Stimulated activated CD4-positive, alpha-beta T cell treated with anti-CD3 and anti-CD28 coated beads, TNF-alpha, amount 100 ng/mL, for 1 hour (primary cell): ENCODE results near the gene CTXN1.
"Not testable (repeated sequence)": the region's sequence is repeated elsewhere in the genome, so short reads cannot be mapped to it uniquely, and the experiment has no call there.

ENCODE experiments used
- DNase-seq, 3 donors: peaks; one replicate each; pipeline ENCODE4 v3.0.0-alpha.2; 2020; ENCODE audit warnings: low read depth in 3 of 3, low spot score in 1 of 3

CTXN1 gene

GRCh38 chr19:7902796-7903243 is 23.1 kb downstream of the CTXN1 start:
- no peak for DNase-seq

- DNase-seq: no peak
Measured at GRCh38 chr19:7901337-7901736, 24.6 kb downstream of the CTXN1 start.

GRCh38 chr19:7900931-7901330 is 25.0 kb downstream of the CTXN1 start:
- no peak for DNase-seq

GRCh38 chr19:7900401-7900870 is 25.5 kb downstream of the CTXN1 start:
- no peak for DNase-seq

- DNase-seq: no peak
Measured at GRCh38 chr19:7899751-7900378, 26.1 kb downstream of the CTXN1 start.

- no peak for DNase-seq
Measured at GRCh38 chr19:7898967-7899366, 27.0 kb downstream of the CTXN1 start.

- no peak for DNase-seq
Measured at GRCh38 chr19:7897292-7897691, 28.6 kb downstream of the CTXN1 start.

GRCh38 chr19:7895565-7895964 is 30.4 kb downstream of the CTXN1 start:
- no peak for DNase-seq

GRCh38 chr19:7894612-7895309 is 31.2 kb downstream of the CTXN1 start:
- DNase-seq: no peak

- DNase-seq: not testable (repeated sequence)
Measured at GRCh38 chr19:7893362-7894101, 32.4 kb downstream of the CTXN1 start.

GRCh38 chr19:7888826-7889217 is 37.1 kb downstream of the CTXN1 start:
- DNase-seq: no peak

GRCh38 chr19:7888145-7888825 is 37.6 kb downstream of the CTXN1 start, which contains the start of gene LRRC8E:
LRRC8E (plus strand) TSS chr19:7888510; CDS start chr19:7895604, 7,094 bp downstream.
- DNase-seq: no peak

- DNase-seq: no peak
Measured at GRCh38 chr19:7887408-7888144, 38.4 kb downstream of the CTXN1 start.

- DNase-seq: no peak
Measured at GRCh38 chr19:7885818-7886217, 40.1 kb downstream of the CTXN1 start.

- no peak for DNase-seq
Measured at GRCh38 chr19:7883796-7884570, 42.0 kb downstream of the CTXN1 start.

- no peak for DNase-seq
Measured at GRCh38 chr19:7883105-7883504, 42.8 kb downstream of the CTXN1 start.

GRCh38 chr19:7881910-7882309 is 44.0 kb downstream of the CTXN1 start:
- no peak for DNase-seq

GRCh38 chr19:7879836-7880235 is 46.1 kb downstream of the CTXN1 start:
- no peak for DNase-seq

- DNase-seq: no peak
Measured at GRCh38 chr19:7879111-7879807, 46.7 kb downstream of the CTXN1 start.
